Measurements from ENCODE around the gene PRSS21.

- TF ChIP-seq CTCF (IDR thresholded peaks at IDR 0.05; ENCODE audit: low read depth, low read length, missing input control) = no peak
- no peak for TF ChIP-seq HNF4G (IDR thresholded peaks at IDR 0.05)
- TF ChIP-seq REST (IDR thresholded peaks at IDR 0.05) = no peak
- no peak for TF ChIP-seq YY1 (IDR thresholded peaks at IDR 0.05)
- no peak for TF ChIP-seq JUND (IDR thresholded peaks at IDR 0.05)
- TF ChIP-seq TAF1 (conservative IDR thresholded peaks at IDR 0.05) = no peak
- TF ChIP-seq MAX (IDR thresholded peaks at IDR 0.05) = no peak
- no peak for TF ChIP-seq FOXA1 (IDR thresholded peaks at IDR 0.05)
- no peak for TF ChIP-seq RAD21 (IDR thresholded peaks at IDR 0.05)
- TF ChIP-seq SP1 (IDR thresholded peaks at IDR 0.05) = no peak
- no peak for TF ChIP-seq GABPA (IDR thresholded peaks at IDR 0.05 in 1 of 2, conservative IDR thresholded peaks at IDR 0.05 in 1 of 2)
- no peak for TF ChIP-seq RXRA (IDR thresholded peaks at IDR 0.05)
- TF ChIP-seq EGR1 (IDR thresholded peaks at IDR 0.05; ENCODE audit: low read depth in 2 of 2) = no peak
Observed at GRCh38 chr16:2784358-2785100, 32.5 kb upstream of the PRSS21 start.

Measured in liver (tissue), 3 donors.